NOMO-1 treated with dmso at 0.1 percent for 144 hours (cell line): ENCODE measurements around the gene DHRSX.
"Not testable (repeated sequence)": the region's sequence is repeated elsewhere in the genome, so short reads cannot be mapped to it uniquely, and the experiment has no call there.

Experiments
- DNase-seq: peaks from one replicate; lab custom pipeline; 2025; ENCODE audit not compliant: unreplicated experiment; lab: John Stamatoyannopoulos, UW

DHRSX gene

GRCh38 chrX:2500091-2500802 lies 529 bp downstream of the DHRSX start:
- no peak for DNase-seq

- no peak for DNase-seq
These were observed 1.3 kb downstream of the DHRSX start for GRCh38 chrX:2499507-2499906.

- DNase-seq, result no peak
These were observed 1.9 kb downstream of the DHRSX start for GRCh38 chrX:2498781-2499302.

GRCh38 chrX:2497961-2498780 lies 2.6 kb downstream of the DHRSX start:
- no peak for DNase-seq

GRCh38 chrX:2495595-2495994 lies 5.2 kb downstream of the DHRSX start:
- no peak for DNase-seq

GRCh38 chrX:2492531-2493218 lies 8.1 kb downstream of the DHRSX start:
- DNase-seq, result no peak

- no peak for DNase-seq
These were observed 10.1 kb downstream of the DHRSX start for GRCh38 chrX:2490634-2491033.

- no peak for DNase-seq
These were observed 11.0 kb downstream of the DHRSX start for GRCh38 chrX:2489446-2490445.

GRCh38 chrX:2488621-2489285 lies 12.0 kb downstream of the DHRSX start:
- DNase-seq, result no peak

- no peak for DNase-seq
These were observed 13.4 kb downstream of the DHRSX start for GRCh38 chrX:2487366-2487765.

- DNase-seq, result no peak
These were observed 14.2 kb downstream of the DHRSX start for GRCh38 chrX:2486476-2487133.

GRCh38 chrX:2485789-2486345 lies 14.9 kb downstream of the DHRSX start:
- no peak for DNase-seq

GRCh38 chrX:2484721-2485648 lies 15.8 kb downstream of the DHRSX start:
- no peak for DNase-seq

GRCh38 chrX:2484256-2484655 lies 16.5 kb downstream of the DHRSX start:
- DNase-seq, result no peak

- DNase-seq, result no peak
These were observed 17.2 kb downstream of the DHRSX start for GRCh38 chrX:2483398-2484060.

- not testable (repeated sequence) for DNase-seq
These were observed 19.2 kb downstream of the DHRSX start for GRCh38 chrX:2481597-2481996.

- not testable (repeated sequence) for DNase-seq
These were observed 20.8 kb downstream of the DHRSX start for GRCh38 chrX:2479982-2480381.
